ENCODE results near the gene CFAP68.
"Not testable (repeated sequence)": the region's sequence is repeated elsewhere in the genome, so short reads cannot be mapped to it uniquely, and the experiment has no call there.

Gene CFAP68

DNA sequence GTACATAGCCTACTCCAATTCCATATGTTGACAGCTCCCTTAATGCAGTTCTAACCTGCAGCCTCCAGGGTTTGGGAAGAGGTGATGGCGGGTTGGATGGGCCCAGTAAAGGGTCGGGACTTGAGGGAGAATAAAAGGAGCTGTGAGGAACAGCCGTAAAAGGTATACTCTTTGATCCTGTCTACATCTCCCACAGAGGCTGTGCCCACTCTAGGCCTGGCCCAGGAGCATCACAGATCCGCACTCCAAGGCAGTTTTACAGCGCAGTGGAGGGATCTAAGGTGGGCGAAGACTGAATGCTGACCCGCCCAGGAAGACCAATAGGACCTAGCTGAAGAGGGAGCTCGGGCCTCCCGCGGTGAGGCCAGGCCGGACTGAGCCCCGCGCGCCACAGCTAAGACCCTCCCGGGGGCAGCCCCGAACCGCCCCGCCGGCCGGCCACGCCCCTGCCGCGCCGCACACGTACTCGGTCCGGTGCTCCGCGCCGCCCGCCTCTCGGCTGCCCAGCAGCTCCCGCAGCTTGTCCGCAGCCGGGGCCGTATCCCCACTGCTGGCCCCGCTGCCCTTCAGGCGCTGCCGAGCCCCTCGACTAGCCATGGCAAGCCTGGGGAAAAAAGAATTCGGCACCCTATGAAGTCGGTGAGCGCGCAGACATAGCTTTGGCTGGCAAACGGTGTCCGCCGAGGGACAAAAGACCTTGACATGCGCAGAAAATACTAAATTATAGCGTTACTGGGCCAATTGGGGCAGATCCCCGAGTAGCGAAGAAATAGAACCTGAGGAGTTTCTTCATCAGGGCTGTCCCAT lies 8.3 kb upstream of the CFAP68 start, which contains the start of gene ALG9:
Gene ALG9, minus strand, starts transcription at position 696 of the 807 bp plus-strand sequence. Its CDS starts 99 bp downstream, at position 597.
- peak; percentile 81 for DNase-seq

DNA sequence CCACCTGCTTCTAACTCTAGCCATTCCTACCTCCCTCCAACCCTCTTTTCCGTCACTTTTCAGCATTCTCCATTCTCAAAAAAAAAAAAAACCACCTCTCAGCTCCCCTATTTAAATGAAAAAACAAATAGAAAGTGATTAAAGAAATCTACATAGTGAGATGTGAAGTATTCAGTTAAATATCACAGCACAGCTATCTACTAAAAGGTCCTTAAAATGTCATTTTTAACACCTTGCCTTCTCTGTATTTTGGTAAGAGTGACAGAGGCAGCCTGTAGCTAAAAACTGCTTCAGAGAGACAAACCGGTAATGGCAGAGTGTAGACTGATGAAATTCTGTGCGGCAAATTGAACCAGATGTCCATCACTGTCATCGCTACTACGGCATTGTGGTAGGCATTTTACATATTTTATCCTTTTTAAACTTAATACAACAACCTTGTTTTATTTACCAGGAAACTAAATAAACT lies 7.6 kb upstream of the CFAP68 start:
- DNase-seq = no peak

DNA sequence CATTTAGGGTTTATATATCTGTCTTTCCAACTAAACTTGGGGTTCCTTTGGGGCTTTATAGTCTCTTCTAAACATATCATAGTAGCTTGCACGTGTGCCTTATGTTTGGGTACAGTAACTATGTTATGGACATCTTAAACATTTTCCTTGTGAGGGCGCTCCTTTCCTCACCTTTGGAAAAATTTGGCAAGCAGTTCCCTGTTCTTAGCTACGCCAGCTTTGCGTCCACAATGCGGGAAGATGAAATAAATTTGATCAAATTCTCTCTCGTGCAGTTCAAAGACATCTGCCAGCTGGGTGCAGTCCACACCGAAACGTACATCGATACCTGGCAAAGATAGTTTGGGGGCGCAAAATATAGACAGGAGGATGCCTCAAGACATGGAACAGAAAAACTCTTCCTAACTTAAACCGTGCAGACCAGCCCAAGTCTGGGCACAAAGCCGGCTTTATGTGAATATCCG lies 924 bp upstream of the CFAP68 start:
- DNase-seq = peak; percentile 8

DNA sequence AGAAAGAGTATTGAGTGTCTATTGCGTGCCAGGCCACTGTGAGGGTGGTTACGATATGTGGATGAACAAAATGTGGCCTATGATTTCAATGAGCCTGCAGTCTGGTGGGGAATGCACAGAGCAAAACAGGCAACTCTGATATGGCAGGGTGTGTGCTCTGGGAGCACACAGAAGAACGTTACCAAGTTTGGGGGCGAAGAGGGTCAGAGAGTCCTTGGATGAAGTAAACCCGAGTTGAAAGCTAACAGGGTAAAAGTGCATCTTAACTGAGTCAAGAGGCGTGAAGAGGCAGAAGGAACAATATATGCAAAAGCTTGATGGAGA lies 258 bp downstream of the CFAP68 start:
- DNase-seq = no peak

DNA sequence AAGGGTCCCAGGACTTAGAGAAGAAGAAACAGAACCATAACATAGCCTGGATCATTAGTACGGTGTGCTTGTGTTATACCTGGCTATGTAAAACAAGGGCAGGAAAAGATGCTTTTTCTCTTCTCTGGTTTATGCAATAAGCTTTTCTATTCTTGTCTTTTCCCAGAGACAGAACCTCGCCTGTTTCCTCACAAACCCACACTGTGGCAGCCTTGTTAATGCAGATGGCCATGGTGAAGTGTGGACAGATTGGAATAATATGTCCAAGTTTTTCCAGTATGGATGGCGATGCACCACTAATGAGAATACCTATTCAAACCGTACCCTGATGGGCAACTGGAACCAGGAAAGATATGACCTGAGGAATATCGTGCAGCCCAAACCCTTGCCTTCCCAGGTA lies 2.9 kb downstream of the CFAP68 start:
- DNase-seq = no peak

DNA sequence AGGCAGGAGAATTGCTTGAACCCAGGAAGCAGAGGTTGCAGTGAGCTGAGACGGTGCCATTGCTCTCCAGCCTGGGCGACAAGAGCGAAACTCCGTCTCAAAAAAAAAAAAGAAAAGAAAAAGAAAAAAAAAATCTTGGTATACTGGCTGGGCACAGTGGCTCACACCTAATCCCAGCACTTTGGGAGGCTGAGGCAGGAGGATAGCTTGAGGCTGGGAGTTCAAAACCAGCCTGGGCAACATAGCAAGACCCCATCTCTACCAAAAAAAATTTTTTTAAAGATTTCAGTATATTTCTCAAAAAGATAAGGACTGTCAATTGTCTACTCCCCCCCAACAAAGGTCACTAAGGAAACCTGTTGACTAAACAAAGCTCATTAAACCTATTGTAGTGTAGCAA lies 5.7 kb downstream of the CFAP68 start:
- not testable (repeated sequence) for DNase-seq

DNA sequence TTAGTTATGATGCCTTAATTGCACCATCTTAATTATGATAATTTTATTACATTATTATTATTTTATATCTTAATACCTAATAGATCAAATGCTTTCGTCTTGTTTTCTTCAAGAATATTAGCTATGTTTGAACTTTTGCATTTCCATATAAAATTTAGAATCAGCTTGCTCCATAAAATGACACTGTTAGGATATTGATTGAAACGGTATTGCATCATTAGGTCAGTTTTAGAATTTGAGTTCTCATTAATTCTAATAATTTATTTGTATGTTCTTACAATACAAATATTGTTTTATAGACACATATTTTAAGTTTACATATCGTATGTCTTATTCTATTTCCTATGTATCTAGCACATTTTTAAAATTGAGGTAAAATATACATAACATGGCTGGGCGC lies 6.7 kb downstream of the CFAP68 start:
- no peak for DNase-seq

DNA sequence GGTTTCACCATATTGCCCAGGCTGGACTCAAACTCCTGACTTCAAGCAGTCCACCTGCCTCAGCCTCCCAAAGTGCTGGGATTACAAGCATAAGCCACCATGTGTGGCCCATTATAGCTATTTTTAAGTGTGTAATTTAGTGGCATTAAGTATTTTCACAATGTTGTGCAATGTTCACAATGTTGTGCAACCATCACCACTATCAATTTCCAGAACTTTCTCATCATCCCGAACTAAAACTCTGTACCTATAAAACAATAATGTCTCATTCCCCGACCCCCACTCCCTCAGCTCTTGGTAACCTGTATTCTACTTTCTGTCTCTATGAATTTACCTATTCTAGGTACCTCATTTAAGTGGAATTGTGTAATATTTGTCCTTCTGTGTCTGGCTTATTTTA lies 7.5 kb downstream of the CFAP68 start:
- DNase-seq = no peak

DNA sequence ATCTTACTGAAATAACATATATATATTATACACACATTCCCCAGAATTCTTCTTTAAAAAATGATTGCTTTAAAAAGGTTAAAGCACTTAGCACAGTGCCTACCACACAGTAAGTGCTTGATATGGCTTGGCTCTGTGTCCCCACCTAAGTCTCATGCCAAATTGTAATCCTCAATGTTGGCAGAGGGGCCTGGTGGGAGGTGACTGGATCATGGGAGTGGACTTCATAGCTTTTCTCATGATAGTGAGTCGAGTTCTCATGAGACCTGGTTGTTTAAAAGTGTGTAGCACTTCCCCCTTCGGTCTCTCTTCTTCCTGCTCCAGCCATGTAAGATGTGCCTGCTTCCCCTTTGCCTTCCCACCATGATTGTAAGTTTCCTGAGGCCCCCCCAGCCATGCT lies 26.1 kb downstream of the CFAP68 start:
- peak; percentile 21 for DNase-seq

DNA sequence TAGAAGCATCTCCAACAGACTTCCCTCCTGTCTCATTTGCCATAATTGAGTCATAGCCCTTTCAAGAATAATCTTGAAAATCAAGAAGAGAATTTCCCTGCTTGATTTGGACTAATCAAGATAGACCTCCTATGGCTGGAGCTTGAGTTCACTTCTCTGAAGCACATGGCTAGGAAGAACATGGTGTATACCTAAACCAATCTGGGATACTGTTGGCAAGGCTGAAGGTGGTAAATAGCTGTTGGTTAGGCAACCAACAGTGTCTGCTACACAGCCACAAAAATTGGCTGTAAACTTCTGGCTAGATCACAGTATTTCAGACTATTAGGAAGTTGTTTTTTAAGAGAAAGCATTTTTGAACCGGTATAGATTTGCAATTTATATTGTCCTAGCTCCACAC lies 27.3 kb downstream of the CFAP68 start:
- DNase-seq = no peak

DNA sequence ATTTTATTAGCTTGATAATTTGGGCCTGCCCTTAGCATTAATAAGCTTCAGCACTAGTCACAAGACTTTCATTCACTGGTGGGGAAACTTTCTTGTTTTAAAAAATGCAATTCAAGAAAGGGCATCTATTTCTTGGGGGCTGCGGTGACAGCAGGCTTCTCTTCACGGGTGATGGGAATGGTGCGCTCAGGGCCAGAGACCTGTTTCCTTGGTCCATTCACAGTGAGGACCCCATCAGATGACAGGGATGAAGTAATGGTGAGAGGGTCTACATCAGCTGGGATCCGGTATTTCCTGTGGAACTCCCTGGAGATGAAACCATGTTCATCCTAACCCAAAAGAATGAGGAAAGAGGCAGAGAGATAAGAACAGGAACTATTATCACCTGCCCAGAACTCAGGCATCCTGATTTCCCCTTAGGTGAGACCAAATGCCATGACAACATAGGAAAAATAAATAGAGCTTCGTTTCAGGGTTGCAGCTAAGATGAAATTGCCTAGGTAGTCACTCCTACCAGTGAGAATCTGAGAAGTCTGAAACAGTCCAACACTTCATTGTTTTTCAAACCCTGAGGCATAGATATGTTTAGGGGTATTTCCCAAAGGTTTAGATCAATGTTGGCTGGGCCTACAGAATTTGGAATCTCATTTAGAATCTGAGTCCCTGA lies 29.4 kb downstream of the CFAP68 start:
- no peak for DNase-seq

DNA sequence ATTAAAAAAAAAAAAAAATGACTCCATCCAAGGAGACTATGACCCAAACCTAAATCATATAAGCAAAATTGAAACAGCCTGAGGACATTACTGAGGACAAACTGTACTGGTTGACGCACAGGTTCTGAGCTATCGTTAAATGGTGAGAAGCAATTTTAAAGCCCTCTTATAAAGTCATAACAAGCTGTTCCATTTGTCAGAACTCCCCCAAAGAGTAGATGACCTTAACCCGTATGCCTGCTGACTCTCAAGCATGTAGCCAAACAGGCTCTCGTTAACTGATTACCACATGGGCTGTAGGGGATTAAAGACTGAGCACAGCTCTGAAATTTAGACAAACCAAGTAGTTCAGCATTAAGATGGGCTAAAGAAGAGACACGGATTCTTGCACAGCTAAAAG lies 30.0 kb downstream of the CFAP68 start:
- DNase-seq = no peak

DNA sequence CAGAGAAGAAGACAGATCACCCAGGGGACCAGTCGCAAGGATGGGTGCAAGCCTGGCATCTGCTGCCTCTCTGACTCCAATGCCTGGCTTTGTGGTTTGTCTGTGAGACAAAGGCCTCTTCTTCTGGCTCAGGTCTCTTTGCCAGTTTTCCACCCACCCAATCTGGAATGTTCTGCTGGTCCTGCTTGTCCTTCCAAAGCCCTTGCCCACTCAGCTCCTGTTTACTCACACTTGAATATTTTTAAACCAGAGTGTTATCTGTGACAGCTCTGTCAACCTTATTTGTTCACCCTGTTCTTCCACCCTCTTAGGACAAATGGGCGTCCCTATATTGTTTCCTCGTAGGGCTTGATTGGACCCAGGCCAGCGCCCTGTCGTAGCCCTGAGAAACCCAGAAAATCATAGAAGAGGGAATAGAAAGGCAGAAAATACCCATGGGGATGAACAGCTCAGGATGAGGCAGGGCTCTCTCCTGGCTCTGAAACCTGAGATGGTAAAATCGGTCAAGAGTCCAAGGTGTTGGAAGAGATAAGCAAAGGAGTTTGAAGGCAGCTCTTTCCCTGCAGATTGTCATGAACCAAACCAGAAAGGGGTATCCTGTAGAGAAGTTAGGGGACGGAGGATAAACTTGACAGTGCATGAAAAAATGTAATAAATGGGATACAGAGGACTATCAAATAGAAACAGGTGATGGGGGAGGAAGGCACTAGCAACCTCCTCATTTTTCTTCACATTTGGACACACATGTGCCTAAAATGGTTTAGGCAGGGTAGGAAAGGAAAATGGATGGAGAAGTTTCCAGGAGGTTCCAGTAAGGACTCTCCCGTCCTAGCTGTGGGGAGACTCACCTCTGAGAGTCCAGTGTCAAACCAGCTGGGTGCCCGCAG lies 31.6 kb downstream of the CFAP68 start:
- DNase-seq = no peak

DNA sequence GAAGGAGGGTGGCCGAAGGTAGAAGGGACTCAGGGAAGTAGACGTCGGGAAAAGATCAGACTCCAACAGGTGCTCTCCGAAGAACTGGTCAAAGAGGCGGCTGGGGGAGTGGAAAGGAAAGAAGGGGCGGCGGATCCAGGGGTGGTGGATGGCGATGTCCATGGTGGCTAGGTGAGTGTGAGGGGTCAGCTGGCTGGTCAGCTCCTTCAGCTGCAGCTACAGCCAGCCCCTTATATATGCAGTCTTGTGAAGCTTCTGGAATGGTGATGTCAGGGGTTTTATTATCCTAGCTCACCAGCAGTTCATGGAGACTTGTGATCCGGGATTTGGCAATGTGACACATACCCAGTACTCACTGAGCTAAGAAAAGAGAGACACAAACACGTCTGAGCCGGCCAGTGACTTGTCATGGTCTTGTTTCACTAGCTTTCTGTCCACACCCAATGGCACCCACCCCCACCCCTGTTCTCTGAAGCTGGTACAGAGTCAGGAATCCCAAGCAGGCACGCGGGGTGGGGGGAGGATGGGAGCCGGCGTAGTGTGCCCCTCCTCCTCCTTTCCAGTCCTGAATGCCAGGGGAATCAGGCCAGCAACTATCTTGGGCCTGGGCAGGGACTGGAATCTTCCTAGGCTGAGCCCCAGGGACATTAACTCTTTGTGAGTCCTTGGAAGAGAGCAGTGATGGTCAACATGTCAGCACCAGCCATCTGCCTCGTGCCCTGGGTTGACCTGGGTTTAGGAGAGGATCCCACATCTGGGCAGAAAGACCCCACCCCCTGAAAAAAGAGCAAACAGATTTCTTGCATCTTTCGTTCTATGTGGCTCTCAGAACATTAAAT lies 32.4 kb downstream of the CFAP68 start, which contains the start of gene CRYAB:
Gene CRYAB, minus strand, starts transcription at position 208 of the 839 bp plus-strand sequence. Its CDS starts 46 bp downstream, at position 162.
- no peak for DNase-seq

DNA sequence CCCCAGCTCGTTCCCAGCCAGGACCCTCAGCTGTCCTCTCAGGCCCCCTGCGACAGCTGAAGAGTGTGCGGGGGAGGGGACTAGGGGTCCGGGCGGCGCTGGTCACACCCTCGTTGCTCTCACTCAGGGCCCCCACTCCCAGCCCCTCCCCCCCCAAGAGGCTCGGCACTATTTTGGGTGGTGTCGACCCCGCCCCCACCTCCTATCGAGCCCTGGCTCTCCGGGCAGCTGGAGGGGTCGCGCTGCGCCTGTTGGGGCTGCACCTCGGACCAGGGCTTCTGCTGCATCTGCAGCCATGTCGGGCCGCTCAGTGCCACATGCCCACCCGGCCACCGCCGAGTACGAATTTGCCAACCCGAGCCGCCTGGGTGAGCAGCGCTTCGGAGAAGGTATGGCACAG lies 33.2 kb downstream of the CFAP68 start, which contains the start of gene HSPB2:
Gene HSPB2, plus strand, starts transcription at position 200 of the 400 bp plus-strand sequence. Its CDS starts 96 bp downstream, at position 296.
- no peak for DNase-seq

DNA sequence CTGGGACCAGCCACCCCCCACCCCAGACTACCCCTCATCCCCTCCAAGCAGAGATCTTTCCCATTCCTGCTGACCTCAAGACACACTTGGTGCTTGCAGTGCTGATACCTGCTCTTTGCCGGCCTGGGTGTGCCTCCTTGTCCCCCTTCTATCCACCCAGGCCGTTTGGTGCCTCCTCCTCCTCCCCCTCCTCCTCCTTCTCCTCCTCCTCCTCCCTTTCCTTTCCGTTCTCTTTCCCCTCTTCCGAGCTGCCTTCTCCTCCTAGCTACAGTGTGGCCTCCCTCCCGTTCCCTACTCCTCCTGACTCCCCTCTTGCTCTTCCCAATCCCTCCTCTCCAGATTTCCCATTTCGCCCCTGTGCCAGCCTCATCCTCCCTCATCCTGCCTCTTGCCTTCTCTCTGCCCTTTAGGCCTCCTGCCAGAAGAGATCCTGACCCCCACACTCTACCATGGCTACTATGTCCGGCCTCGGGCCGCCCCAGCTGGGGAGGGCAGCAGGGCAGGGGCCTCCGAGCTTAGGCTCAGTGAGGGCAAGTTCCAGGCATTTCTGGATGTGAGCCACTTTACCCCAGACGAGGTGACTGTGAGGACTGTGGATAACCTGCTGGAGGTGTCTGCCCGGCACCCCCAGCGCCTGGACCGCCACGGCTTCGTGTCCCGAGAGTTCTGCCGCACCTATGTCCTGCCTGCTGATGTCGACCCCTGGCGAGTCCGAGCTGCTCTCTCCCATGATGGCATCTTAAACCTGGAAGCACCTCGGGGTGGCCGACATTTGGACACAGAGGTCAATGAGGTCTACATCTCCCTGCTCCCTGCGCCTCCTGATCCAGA lies 33.9 kb downstream of the CFAP68 start:
- no peak for DNase-seq

DNA sequence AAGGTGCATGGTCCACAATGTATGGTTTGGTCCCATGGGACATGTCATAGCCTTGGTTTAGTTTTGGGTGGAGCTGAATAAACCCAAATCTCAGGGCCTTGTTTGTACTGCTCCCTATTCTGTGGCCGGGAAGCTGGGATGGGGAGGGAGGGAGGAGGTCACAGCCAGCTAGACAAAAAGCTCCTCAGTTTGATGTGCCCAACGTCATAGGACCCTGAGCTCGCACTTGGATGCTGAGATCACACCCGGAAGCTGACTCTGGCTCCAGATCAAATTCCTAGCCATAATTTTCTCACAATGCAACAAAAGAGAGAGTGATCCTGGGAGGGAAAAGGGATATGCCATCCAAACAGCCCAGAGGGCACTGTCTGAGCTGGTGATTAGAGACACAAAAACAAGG lies 34.7 kb downstream of the CFAP68 start:
- no peak for DNase-seq

DNA sequence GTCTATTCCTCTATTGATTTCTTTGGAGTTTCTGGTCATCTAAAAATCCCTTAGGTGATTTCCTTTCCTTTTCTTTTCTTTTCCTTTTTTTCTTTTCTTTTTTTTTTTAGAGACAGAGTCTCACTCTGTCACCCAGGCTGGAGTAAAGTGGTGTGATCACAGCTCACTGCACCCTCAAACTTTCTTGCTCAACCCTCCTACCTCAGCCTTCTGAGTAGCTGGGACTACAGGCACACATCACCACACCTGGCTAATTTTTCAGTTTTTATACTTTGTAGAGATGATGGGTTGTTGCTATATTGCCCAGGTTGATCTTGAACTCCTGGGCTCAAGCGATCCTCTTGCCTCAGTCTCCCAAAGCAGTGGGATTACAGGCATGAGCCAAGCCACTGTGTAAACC lies 37.4 kb downstream of the CFAP68 start:
- no peak for DNase-seq

DNA sequence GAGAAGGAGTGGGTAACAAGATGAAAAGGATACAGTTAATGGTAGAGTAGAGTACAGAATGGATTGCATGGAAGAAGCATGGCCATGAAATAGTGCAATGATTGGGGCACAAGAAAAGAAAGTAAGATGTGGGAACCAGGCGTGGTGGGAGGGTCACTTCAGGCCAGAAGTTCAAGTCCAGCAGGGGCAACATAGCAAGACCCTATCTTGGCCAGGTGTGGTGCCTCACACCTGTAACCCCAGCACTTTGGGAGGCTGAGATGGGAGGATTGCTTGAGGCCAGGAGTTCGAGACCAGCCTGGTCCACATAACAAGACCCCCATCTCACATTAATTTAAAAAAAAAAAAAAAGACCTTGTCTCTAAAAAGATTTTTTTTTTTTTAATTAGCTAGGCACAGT lies 38.0 kb downstream of the CFAP68 start:
- DNase-seq = no peak

DNA sequence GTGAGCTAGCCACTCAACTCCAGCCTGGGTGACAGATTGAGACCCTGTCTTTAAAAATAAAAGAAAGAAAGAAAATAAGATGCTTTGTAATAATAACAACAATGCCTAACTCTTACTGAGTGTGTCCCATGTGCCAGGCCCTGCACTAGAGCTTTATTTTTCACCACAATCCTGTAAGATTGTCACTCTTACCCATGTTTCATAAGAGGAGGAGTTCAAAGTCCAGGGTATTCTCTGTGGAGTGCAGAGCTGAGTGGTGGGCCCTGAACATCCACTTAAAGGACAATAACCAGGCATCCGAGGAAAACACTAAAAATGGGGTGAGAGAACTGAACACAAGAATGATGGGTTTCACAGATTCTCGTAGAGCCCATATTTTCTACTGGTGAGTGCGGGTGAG lies 38.4 kb downstream of the CFAP68 start:
- no peak for DNase-seq

All from inflammatory macrophage treated with lipopolysaccharide for 4 hours (primary cell).